Astrocyte of the spinal cord (primary cell): ENCODE measurements around the gene MIGA1.

Experiments used
- DNase-seq: peaks from one replicate; pipeline ENCODE4 v3.0.0; 2011; ENCODE audit warnings: low read depth, low spot score
- H3K4me3 ChIP-seq: 2 replicates; pipeline ENCODE4 v1.5.1; 2011; ENCODE audit warnings: low read depth, mild to moderate bottlenecking, low read length, moderate library complexity
- CTCF ChIP-seq: IDR thresholded peaks from 2 replicates; pipeline ENCODE4 v1.5.1; 2012; ENCODE audit warnings: low read depth, mild to moderate bottlenecking, low read length, inconsistent platforms
- in situ Hi-C: cut with HindIII; loops from 2 replicates; pipeline ENCODE4 v1.10.0; 2017; ENCODE audit warnings: low sequenced_read_pairs

Gene MIGA1

DNA sequence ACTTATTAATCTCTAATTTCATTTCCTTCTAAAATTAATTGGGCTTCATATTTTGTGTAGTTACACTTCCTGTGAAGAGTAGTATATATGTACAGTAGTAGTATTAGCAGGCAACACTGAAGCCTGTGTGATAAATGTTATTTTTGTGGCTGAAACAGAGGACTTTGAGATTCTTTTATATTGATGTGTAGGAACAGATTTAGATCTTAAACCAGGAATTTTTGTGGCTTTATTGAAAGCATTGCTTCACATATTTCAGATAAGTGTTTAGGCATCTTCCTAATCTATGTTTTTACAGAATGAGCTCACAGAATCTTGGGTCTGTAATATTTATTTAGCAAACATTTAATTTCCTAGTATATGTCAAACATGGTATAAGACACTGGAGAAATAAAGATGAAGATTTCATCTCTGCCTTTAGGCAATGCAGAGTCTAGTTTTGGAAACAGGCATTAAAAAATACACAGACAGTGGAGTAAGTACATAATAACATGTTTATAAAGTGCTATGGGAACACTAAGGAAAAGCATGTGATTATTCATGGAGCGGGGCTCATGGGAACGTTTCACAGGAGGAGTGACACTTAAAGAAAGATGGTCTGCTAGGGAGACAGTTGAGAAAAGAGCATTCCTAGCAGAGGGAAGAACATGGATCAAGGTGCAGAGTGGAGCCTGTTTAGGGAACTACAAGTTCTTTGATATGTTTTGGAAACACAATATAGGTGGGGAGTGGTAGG, 52.7 kb downstream of the MIGA1 start:
- DNase-seq, result peak; percentile 77
- no peak overlapping the region for H3K4me3 ChIP-seq
- no peak for TF ChIP-seq CTCF
- in situ Hi-C loops, result no loop called here

- no peak overlapping the region for H3K4me3 ChIP-seq
- TF ChIP-seq CTCF, result no peak
- in situ Hi-C loops, result no loop called here
- DNase-seq, result peak; percentile 95
Measured at GRCh38 chr1:77832901-77833300, 53.5 kb downstream of the MIGA1 start.

DNA sequence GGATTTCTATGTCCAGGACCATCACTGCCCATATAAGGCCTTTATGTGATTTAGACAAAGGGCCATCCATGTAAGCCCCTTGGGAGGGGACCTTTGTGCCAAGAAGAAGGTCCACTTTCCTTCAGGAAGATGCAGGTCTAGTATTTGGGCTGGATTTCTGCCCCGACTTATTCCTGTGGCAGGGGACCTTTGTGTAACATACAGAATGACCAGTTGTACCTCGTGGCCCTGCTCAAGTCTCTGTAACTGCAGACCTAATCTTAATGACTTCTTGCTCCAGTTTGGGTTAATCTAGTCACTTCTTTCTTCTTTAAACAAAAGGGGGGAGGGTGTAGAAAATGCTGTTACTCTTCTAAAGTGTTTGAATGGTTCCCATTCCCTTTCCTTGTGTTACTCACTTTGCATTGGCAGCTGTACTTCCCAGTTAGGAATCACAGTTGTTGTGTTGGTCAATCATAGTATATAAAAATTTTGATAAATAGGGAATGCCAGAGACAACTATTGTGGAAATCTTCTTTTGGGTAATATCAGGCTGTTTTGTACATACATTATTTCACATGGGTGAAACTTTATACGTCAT, 54.2 kb downstream of the MIGA1 start:
- no peak overlapping the region for H3K4me3 ChIP-seq
- DNase-seq, result no peak
- in situ Hi-C loops, result no loop called here
- no peak for TF ChIP-seq CTCF

- H3K4me3 ChIP-seq, result no peak overlapping the region
- in situ Hi-C loops, result no loop called here
- DNase-seq, result peak; percentile 66
- TF ChIP-seq CTCF, result no peak
Measured at GRCh38 chr1:77834771-77835334, 55.4 kb downstream of the MIGA1 start.

DNA sequence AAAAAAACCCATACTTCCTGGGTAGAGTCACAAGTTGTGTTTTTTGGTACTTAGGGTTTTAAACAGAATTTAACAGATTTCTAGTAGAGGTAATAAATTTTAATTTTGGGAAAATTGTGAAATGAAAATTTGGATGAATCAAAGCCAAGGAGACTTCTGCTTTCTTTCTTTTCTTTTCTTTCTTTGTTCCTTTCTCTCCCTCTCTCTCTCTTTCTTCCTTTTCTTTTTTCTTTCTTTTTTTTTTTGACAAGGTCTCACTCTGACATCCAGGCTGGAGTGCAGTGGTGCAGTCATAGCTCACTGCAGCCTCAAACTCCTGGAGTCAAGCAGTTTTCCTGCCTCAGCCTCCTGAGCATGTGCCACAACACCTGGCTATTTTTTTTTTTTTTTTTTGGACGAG, 62.1 kb downstream of the MIGA1 start:
- no peak for TF ChIP-seq CTCF
- H3K4me3 ChIP-seq, result no peak overlapping the region
- in situ Hi-C loops, result no loop called here
- DNase-seq, result no peak

DNA sequence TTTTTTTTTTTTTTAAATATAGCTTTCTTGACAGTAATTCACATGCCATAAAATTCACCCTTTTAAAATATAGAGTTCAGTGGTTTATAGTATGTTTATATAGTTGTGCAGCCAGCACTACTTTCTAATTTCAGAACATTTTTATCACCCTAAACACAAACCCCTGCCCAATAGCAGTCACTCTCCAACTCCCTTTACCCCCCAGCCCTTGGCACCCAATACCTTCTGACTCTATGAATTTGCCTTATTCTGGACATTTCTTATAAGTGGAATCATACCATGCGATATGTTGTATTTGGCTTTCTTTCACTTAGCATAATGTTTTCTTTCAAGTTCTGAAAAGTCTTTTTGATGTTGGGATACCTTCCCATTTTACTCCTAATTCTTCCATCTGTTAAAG, 66.5 kb downstream of the MIGA1 start:
- H3K4me3 ChIP-seq, result no peak overlapping the region
- in situ Hi-C loops, result no loop called here
- no peak for TF ChIP-seq CTCF
- DNase-seq, result no peak
